Nephron (organoid): ENCODE results near the gene RASA3.
"Not testable (repeated sequence)": the region's sequence is repeated elsewhere in the genome, so short reads cannot be mapped to it uniquely, and the experiment has no call there.

Source experiments
- H3K27ac Mint-ChIP-seq, 3 experiments: 2 replicates each; pipeline ENCODE4 v1.8.0; 2020; ENCODE audit warnings: mixed read lengths in 3 of 3, mild to moderate bottlenecking in 2 of 3, moderate library complexity in 1 of 3
- H3K27me3 Mint-ChIP-seq: 2 replicates; pipeline ENCODE4 v1.8.0; 2021; ENCODE audit warnings: low read depth, mild to moderate bottlenecking, moderate library complexity, mixed read lengths
- H3K36me3 Mint-ChIP-seq: 2 replicates; pipeline ENCODE4 v1.8.0; 2020; ENCODE audit warnings: low read depth, mixed read lengths
- H3K4me1 Mint-ChIP-seq: 2 replicates; pipeline ENCODE4 v1.8.0; 2020; ENCODE audit warnings: mixed read lengths
- H3K4me3 Mint-ChIP-seq, 3 experiments: 2 replicates each; pipeline ENCODE4 v1.8.0; 2020; ENCODE audit warnings: mild to moderate bottlenecking in 3 of 3, mixed read lengths in 3 of 3, moderate library complexity in 2 of 3
- H3K9me3 Mint-ChIP-seq: 2 replicates; pipeline ENCODE4 v1.8.0; 2020; ENCODE audit warnings: mixed read lengths
- TF ChIP-seq, protein P1 (sequence below), 3 experiments: fragments of 200-600 bp; sonication (generic); IDR thresholded peaks; one replicate each; pipeline ENCODE4 v1.5.0; 2021; ENCODE audit warnings: antibody characterized with exemption in 3 of 3; ENCODE audit not compliant: unreplicated experiment in 3 of 3

RASA3 gene

DNA sequence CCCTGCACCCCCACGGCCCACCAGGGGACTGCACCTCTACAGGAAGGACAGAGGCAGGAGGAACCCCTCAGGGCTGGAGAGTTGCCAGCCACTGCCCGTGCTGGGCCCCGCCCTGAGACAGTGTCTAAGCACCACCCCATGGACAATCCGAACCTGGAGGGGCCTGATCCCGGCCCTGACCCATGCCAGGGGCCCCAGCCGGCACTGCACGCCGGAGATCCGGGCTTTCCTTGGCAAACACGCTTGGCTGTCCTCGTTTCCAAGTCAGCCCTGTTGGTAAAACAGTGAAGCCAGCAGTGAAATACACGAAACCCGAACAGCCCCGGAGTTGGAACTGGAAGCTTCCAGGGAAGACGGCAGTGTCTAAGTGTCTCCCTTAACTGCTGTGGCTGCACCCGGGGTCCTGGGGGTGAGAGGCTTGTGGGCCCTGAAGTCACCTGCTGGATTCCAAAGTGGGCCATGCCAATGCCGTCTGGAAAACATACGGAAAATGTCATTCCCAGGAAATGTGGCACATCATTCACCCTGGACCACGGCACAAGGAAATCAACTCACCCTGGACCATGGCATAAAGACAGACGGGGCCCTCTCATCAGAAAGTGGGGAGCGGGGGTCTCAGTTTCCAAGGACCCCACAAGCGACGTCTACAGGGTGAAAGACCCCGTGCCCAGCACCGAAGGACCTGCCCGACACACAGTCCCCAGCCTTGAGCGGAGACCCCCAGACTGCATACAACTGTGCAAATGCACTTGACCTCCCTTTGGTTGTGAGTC, 30.9 kb downstream of the RASA3 start:
- Mint-ChIP-seq H3K9me3 (no peaks in the 10 kb centered on the region), H3K27me3 (peaks cover under 1% of the 10 kb centered on the region), H3K4me3 (no peak overlapping the region), H3K36me3 (no peaks in the 10 kb centered on the region), H3K4me1 (peaks cover 36% of the 10 kb centered on the region), H3K27ac (peak overlapping the region; percentile 31 to 88 (median 43))
- TF ChIP-seq, protein P1, sequence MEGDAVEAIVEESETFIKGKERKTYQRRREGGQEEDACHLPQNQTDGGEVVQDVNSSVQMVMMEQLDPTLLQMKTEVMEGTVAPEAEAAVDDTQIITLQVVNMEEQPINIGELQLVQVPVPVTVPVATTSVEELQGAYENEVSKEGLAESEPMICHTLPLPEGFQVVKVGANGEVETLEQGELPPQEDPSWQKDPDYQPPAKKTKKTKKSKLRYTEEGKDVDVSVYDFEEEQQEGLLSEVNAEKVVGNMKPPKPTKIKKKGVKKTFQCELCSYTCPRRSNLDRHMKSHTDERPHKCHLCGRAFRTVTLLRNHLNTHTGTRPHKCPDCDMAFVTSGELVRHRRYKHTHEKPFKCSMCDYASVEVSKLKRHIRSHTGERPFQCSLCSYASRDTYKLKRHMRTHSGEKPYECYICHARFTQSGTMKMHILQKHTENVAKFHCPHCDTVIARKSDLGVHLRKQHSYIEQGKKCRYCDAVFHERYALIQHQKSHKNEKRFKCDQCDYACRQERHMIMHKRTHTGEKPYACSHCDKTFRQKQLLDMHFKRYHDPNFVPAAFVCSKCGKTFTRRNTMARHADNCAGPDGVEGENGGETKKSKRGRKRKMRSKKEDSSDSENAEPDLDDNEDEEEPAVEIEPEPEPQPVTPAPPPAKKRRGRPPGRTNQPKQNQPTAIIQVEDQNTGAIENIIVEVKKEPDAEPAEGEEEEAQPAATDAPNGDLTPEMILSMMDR (IDR thresholded peaks at IDR 0.05; ENCODE audit: unreplicated experiment in 3 of 3), result no peak

DNA sequence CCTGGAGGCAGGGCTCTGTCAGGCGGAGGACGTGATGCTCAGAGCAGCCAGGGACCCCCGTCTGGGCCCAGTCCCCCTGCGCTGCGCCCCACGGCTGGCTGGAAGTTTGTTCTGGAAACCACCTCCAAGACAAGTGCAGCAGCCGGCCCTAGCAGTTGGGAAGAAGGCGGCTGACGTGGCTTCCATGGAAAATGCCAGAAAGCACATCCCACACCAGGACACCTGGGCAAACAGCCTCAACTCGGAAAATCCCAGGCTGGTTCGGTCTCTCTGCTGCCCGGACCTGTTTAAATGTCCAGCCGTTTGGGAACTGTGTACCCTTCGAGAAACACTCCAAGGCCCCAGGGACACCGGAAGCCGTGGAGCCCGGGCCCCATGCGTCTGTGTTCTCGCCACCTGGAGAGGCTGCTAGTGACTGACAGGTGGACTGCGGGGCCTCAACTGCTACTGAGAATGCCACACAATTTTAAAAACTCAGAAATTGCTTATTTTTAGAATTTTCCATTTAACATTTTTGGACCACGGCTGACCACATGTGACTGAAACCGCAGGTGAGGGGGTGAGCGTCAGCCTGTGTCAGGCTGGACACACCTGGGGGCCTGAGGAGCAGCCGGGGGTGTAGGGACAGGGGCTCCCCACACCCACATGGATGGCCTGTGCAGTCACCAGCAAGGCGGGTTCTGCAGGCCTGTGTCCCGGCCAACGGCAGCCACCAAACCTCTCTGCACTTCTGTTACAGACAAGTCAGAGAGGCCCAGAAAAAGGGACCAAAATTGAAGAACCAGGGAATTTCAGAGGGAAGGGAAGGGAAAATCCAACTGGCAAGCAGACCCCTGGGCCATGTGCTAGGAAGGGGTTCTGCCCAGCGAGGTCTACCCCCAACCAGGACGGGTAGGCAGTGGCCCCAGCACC, 31.7 kb downstream of the RASA3 start:
- H3K27ac Mint-ChIP-seq, result peak overlapping the region; percentile 43 to 96 (median 88)
- peaks cover 3% of the 10 kb centered on the region for H3K27me3 Mint-ChIP-seq
- H3K9me3 Mint-ChIP-seq, result no peaks in the 10 kb centered on the region
- TF ChIP-seq, protein P1 (IDR thresholded peaks at IDR 0.05; ENCODE audit: unreplicated experiment in 3 of 3), result no peak
- H3K4me1 Mint-ChIP-seq, result peaks cover 33% of the 10 kb centered on the region
- H3K4me3 Mint-ChIP-seq, result no peak overlapping the region
- no peaks in the 10 kb centered on the region for H3K36me3 Mint-ChIP-seq

DNA sequence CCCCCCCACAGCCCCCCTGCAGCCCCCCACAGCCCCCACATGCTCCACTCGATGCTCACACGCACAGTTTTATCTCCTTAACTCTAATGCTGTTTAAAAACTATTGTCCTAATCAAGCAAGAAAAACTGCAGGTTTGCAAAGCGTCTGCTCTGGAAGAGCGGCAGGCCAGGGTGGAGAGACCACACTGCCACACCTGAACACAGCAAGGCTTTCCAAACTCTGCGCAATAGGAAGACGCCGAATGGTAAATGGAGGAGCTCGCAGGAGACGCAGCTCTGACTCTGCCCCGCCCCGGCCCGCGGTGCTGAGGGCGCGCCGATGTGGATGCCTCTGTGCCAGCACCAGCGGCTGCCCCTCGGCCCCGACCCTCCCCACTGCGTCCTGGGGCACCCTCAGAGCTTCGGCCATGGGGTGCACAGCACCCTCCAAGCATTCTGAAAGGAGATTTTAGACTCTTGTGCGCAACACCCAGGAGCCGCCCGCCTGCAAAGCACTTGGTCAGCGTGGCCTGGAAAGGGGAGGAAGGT, 32.4 kb downstream of the RASA3 start:
- H3K27ac Mint-ChIP-seq, result peak overlapping the region; percentile 88 to 96 (median 93)
- TF ChIP-seq, protein P1 (IDR thresholded peaks at IDR 0.05; ENCODE audit: unreplicated experiment in 3 of 3), result no peak
- H3K27me3 Mint-ChIP-seq, result peaks cover 3% of the 10 kb centered on the region

DNA sequence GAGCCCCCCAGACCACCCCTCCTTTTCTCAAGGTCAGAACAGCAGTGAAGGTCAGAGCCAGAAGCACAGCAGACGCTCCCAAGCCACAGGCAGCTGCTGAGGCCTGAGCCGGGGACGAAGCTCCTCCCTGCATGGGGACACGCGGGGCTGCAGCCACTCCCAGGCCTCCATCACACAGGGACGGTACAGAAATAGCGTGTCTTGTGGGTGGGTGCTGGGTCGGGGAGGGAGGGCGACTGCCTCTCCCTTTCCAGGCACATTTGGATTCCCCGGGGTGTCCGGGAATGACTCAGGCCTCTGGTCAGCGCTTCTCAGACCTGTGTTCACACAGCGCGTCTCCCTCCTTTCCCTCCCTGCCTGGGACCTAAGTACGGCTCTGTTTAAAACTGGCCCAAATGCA, 33.2 kb downstream of the RASA3 start:
- Mint-ChIP-seq H3K27me3 (peaks cover 3% of the 10 kb centered on the region), H3K36me3 (no peaks in the 10 kb centered on the region), H3K4me3 (no peak overlapping the region), H3K4me1 (peaks cover 29% of the 10 kb centered on the region), H3K27ac (peak overlapping the region in 1 of 3 experiments; percentile 35), H3K9me3 (peaks cover under 1% of the 10 kb centered on the region)
- TF ChIP-seq, protein P1 (IDR thresholded peaks at IDR 0.05; ENCODE audit: unreplicated experiment in 3 of 3), result no peak

More for the DNA sequence above, 32.4 kb downstream of the RASA3 start:
- Mint-ChIP-seq H3K4me3 (peak overlapping the region; percentile 40 to 67 (median 56)), H3K9me3 (no peaks in the 10 kb centered on the region), H3K36me3 (no peaks in the 10 kb centered on the region), H3K4me1 (peaks cover 29% of the 10 kb centered on the region)

DNA sequence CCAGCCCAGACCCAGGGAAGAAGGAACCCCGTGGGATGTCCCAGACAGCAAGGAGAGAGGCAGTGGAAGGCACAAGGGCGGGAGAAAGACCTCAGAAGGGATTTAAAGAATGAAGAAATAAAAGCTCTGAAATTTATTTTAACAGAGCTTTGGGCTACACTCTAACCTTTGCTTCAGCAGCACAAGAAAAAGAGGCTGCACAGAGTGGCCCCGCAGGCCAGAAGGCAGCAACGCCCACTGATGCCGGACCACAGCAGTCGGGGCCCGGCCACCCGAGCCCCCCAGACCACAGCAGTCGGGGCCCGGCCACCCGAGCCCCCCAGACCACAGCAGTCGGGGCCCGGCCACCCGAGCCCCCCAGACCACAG, 33.8 kb downstream of the RASA3 start:
- H3K27me3 Mint-ChIP-seq, H3K36me3 Mint-ChIP-seq, H3K9me3 Mint-ChIP-seq: not testable (repeated sequence)
- H3K27ac Mint-ChIP-seq, result peak overlapping the region; percentile 69 to 72 (median 72)
- H3K4me3 Mint-ChIP-seq, result peak overlapping the region in 2 of 3 experiments; percentile 22 to 42
- H3K4me1 Mint-ChIP-seq, result peaks cover 29% of the 10 kb centered on the region
